IMR-90 (cell line): ENCODE data around the gene MAGEB16. TPM values are rescaled to one million over a fixed set of nuclear protein-coding genes. Genes with fewer than 3 reads are reported as not detected.

Experiments
- ATAC-seq: fragments of 200-7000 bp; cut with Tn5 transposase; 2 replicates; pipeline ENCODE4 v1.9.1; 2020; ENCODE audit warnings: low read depth, mild to moderate bottlenecking, moderate library complexity
- Bru-seq: library from RNA; stranded (reverse); fragments of 400-500 nt; gene quantifications from one replicate; lab custom pipeline; 2021; lab: Mats Ljungman, UMichigan
- BruChase-seq, 2 experiments: library from RNA; stranded (reverse); fragments of 400-500 nt; gene quantifications; one replicate each; lab custom pipeline; 2021; lab: Mats Ljungman, UMichigan
- BruUV-seq: library from RNA; stranded (reverse); fragments of 400-500 nt; replicated peaks from 2 replicates; lab custom pipeline; 2021; lab: Mats Ljungman, UMichigan
- CTCF ChIA-PET: fragments of 300-600 bp; formaldehyde crosslinking; extraction: SDS; loops from one replicate; lab custom pipeline; 2021; ENCODE audit warnings: antibody characterized with exemption; lab: Yijun Ruan, JAX
- POLR2A ChIA-PET: fragments of 300-600 bp; sonication (Branson Sonifier 250); formaldehyde crosslinking; loops from one replicate; lab custom pipeline; 2022; ENCODE audit warnings: antibody characterized with exemption; ENCODE audit not compliant: unreplicated experiment; lab: Charles Lee
- DNase-seq: peaks from one replicate; pipeline ENCODE4 v3.0.0; 2013
- H2AFZ ChIP-seq: replicated peaks from 2 replicates; pipeline ENCODE3; 2013; ENCODE audit warnings: low read length, mild to moderate bottlenecking; ENCODE audit not compliant: poor library complexity
- H2AK5ac ChIP-seq: 2 replicates; pipeline ENCODE4 v1.6.1; 2013; ENCODE audit warnings: low read depth, low read length, inconsistent platforms
- H2AK9ac ChIP-seq: replicated peaks from 2 replicates; pipeline ENCODE3; 2013; ENCODE audit warnings: mild to moderate bottlenecking, low read depth, low read length, moderate library complexity; ENCODE audit not compliant: poor library complexity
- H2BK120ac ChIP-seq: 2 replicates; pipeline ENCODE4 v1.6.1; 2013; ENCODE audit warnings: low read depth, low read length, inconsistent platforms
- H2BK15ac ChIP-seq: 3 replicates; pipeline ENCODE4 v1.6.1; 2013; ENCODE audit warnings: low read depth, low read length, inconsistent platforms
- H2BK20ac ChIP-seq: 2 replicates; pipeline ENCODE4 v1.6.1; 2013; ENCODE audit warnings: low read depth, mild to moderate bottlenecking, inconsistent platforms, low read length, moderate library complexity
- H2BK5ac ChIP-seq: 2 replicates; pipeline ENCODE4 v1.6.1; 2013; ENCODE audit warnings: mild to moderate bottlenecking, low read depth, low read length, inconsistent platforms; ENCODE audit not compliant: poor library complexity, severe bottlenecking
- H3K14ac ChIP-seq: replicated peaks from 2 replicates; pipeline ENCODE4 v1.6.1; 2013; ENCODE audit warnings: low read depth, low read length, inconsistent platforms
- H3K18ac ChIP-seq: 2 replicates; pipeline ENCODE4 v1.6.1; 2013; ENCODE audit warnings: low read depth, low read length, control low read depth
- H3K23ac ChIP-seq: 2 replicates; pipeline ENCODE4 v1.6.1; 2013; ENCODE audit warnings: low read depth, low read length, inconsistent platforms
- H3K27ac ChIP-seq: 2 replicates; pipeline ENCODE4 v1.5.1; 2013; ENCODE audit warnings: mild to moderate bottlenecking, control low read depth, low read length; ENCODE audit not compliant: insufficient read depth
- H3K27me3 ChIP-seq: 2 replicates; pipeline ENCODE4 v1.6.1; 2013; ENCODE audit warnings: low read length; ENCODE audit not compliant: control insufficient read depth, insufficient read depth
- H3K36me3 ChIP-seq: 2 replicates; pipeline ENCODE4 v1.6.1; 2013; ENCODE audit warnings: low read length, mixed read lengths; ENCODE audit not compliant: control insufficient read depth, insufficient read depth
- H3K4ac ChIP-seq: 2 replicates; pipeline ENCODE4 v1.6.1; 2013; ENCODE audit warnings: low read depth, low read length, inconsistent platforms
- H3K4me1 ChIP-seq: 2 replicates; pipeline ENCODE4 v1.6.1; 2013; ENCODE audit warnings: low read length, mixed read lengths; ENCODE audit not compliant: control insufficient read depth, insufficient read depth
- H3K4me2 ChIP-seq: 2 replicates; pipeline ENCODE4 v1.6.1; 2013; ENCODE audit warnings: low read depth, mild to moderate bottlenecking, control low read depth, low read length, moderate library complexity
- H3K4me3 ChIP-seq: 2 replicates; pipeline ENCODE4 v1.5.1; 2013; ENCODE audit warnings: low read depth, mild to moderate bottlenecking, control low read depth, low read length, moderate library complexity; ENCODE audit not compliant: insufficient read depth
- H3K56ac ChIP-seq: 2 replicates; pipeline ENCODE4 v1.6.1; 2013; ENCODE audit warnings: low read length, inconsistent platforms; ENCODE audit not compliant: insufficient read depth; ENCODE audit errors: extremely low read depth
- H3K79me1 ChIP-seq, 2 experiments: 2 replicates each; pipeline ENCODE4 v1.6.1; 2013; ENCODE audit warnings: low read length in 2 of 2, inconsistent platforms in 1 of 2, low read depth in 1 of 2
- H3K9ac ChIP-seq: 2 replicates; pipeline ENCODE4 v1.6.1; 2013; ENCODE audit warnings: low read depth, low read length, control low read depth
- H3K9me1 ChIP-seq: 2 replicates; pipeline ENCODE4 v1.6.1; 2013; ENCODE audit warnings: low read length, inconsistent platforms; ENCODE audit not compliant: insufficient read depth
- H3K9me3 ChIP-seq: 2 replicates; pipeline ENCODE4 v1.6.1; 2013; ENCODE audit warnings: low read length; ENCODE audit not compliant: control insufficient read depth, insufficient read depth
- H4K20me1 ChIP-seq: 2 replicates; pipeline ENCODE4 v1.6.1; 2013; ENCODE audit warnings: low read length, inconsistent platforms; ENCODE audit not compliant: insufficient read depth
- H4K5ac ChIP-seq: 2 replicates; pipeline ENCODE4 v1.6.1; 2013; ENCODE audit warnings: mild to moderate bottlenecking, low read depth, low read length, control low read depth
- H4K8ac ChIP-seq, 2 experiments: 2 replicates each; pipeline ENCODE4 v1.6.1; 2013; ENCODE audit warnings: low read depth in 2 of 2, low read length in 2 of 2, control low read depth in 1 of 2, inconsistent platforms in 1 of 2
- H4K91ac ChIP-seq: 2 replicates; pipeline ENCODE4 v1.6.1; 2013; ENCODE audit warnings: low read depth, low read length, inconsistent platforms; ENCODE audit not compliant: insufficient read depth
- BHLHE40 ChIP-seq: fragments of 150-350 bp; IDR thresholded peaks from 2 replicates; pipeline ENCODE4 v1.6.1; 2016; ENCODE audit warnings: mild to moderate bottlenecking, low read depth, low read length
- CEBPB ChIP-seq: IDR thresholded peaks from 2 replicates; pipeline ENCODE4 v1.6.1; 2012; ENCODE audit warnings: low read depth, low read length, improper control_type of control experiment
- FOS ChIP-seq: fragments of 150-350 bp; IDR thresholded peaks from 2 replicates; pipeline ENCODE4 v1.6.1; 2016; ENCODE audit warnings: low read depth, low read length
- MXI1 ChIP-seq: IDR thresholded peaks from 2 replicates; pipeline ENCODE4 v1.6.1; 2012; ENCODE audit warnings: low read depth, mild to moderate bottlenecking, low read length, moderate library complexity, borderline replicate concordance
- POLR2A ChIP-seq: IDR thresholded peaks from 2 replicates; pipeline ENCODE4 v1.6.1; 2012; ENCODE audit warnings: mild to moderate bottlenecking, low read depth, low read length
- RFX5 ChIP-seq: IDR thresholded peaks from 2 replicates; pipeline ENCODE4 v1.8.0; 2012; ENCODE audit warnings: low read depth, mild to moderate bottlenecking, low read length, moderate library complexity
- WGBS, 2 experiments: methylation state at CpG; one replicate each; pipeline versions ENCODE4 v1.1.5 to v1.1.7; 2013; ENCODE audit warnings: missing lambda C conversion rate in 2 of 2; ENCODE audit not compliant: insufficient read length in 1 of 2; ENCODE audit errors: extremely low coverage in 2 of 2; 5-methylcytosine and 5-hydroxymethylcytosine counted together
- dilution Hi-C: fragments of 300-500 bp; cut with HindIII; formaldehyde crosslinking; loops from one replicate; pipeline ENCODE4 v1.14.3; 2018; ENCODE audit warnings: low sequenced_read_pairs; ENCODE audit not compliant: unreplicated experiment
- in situ Hi-C: fragments of 300-500 bp; cut with MboI; formaldehyde crosslinking; loops from 3 replicates; pipeline ENCODE4 v1.14.3; 2019; ENCODE audit warnings: low sequenced_read_pairs, inconsistent platforms, mixed read lengths
- intact Hi-C: fragments of 100-400 bp; cut with micrococcal nuclease; formaldehyde crosslinking; loops from 2 replicates; pipeline ENCODE4 v1.10.0; 2022
- long read RNA-seq: library from polyadenylated mRNA; unstranded; transcript quantifications from one replicate; pipeline ENCODE4 v2.0.0, GENCODE V29; 2021; ENCODE audit not compliant: unreplicated experiment
- polyA plus RNA-seq, 3 experiments: library from polyadenylated mRNA; depleted of rRNA; stranded (reverse); fragments of >200 nt; gene quantifications; 2 replicates each; pipeline ENCODE4 v1.2.3, GENCODE V29; 2012; ENCODE audit warnings: low replicate concordance in 1 of 3
- total RNA-seq: library from RNA; depleted of rRNA; stranded (reverse); fragments of >200 nt; gene quantifications from 2 replicates; pipeline ENCODE4 v1.2.3, GENCODE V29; 2012; rRNA removed
- TF ChIP-seq, protein P1 (sequence below): fragments of 150-350 bp; IDR thresholded peaks from 2 replicates; pipeline ENCODE4 v1.6.1; 2016; ENCODE audit warnings: low read depth, mild to moderate bottlenecking, low read length, moderate library complexity, borderline replicate concordance

MAGEB16 gene
- not detected in 2 replicates for total RNA-seq
- polyA plus RNA-seq (2012; rRNA removed) = not detected in 2 replicates
- polyA plus RNA-seq (2012; cell fraction: cytosol; rRNA removed) = not detected in 2 replicates
- polyA plus RNA-seq (2012; cell fraction: nucleus; rRNA removed; ENCODE audit: low replicate concordance) = not detected in 2 replicates
- not detected for Bru-seq, nascent RNA
- BruChase-seq, experiment 1, labeled RNA remaining after a 6-hour chase = not detected
- BruChase-seq, experiment 2, labeled RNA remaining after a 2-hour chase = not detected
- long read RNA-seq = 0 reads

DNA sequence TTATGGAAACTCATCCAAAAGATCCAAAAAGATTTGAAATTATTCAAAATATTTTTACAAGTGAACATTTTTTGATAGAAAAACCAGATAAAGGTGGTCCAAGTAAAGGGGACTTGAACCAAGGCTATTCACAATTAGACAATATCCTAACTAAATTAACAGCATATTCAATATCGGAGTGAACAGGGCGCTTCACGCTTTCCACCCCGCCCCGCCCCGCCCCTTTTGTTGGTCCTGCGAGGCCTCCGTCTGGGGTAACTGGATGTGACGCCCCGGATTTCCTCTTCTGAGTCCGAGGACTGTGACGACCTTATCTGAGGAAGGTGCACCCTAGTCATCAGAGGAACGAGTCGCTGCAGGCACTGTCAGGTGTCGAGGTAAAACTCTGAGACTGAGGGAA lies at the start of gene MAGEB16:
Gene MAGEB16, plus strand, starts transcription at position 301 of the 400 bp plus-strand sequence. CDS start 3,855 bp downstream, outside the sequence.
- TF ChIP-seq RFX5 (no peak), CEBPB (no peak), POLR2A (no peak), MXI1 (no peak), FOS (no peak), BHLHE40 (no peak)
- TF ChIP-seq, protein P1, sequence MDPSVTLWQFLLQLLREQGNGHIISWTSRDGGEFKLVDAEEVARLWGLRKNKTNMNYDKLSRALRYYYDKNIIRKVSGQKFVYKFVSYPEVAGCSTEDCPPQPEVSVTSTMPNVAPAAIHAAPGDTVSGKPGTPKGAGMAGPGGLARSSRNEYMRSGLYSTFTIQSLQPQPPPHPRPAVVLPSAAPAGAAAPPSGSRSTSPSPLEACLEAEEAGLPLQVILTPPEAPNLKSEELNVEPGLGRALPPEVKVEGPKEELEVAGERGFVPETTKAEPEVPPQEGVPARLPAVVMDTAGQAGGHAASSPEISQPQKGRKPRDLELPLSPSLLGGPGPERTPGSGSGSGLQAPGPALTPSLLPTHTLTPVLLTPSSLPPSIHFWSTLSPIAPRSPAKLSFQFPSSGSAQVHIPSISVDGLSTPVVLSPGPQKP = no peak
- dilution Hi-C loops = no loop called here

More for the DNA sequence above, at the start of gene MAGEB16:
- in situ Hi-C loops (no loop called here), intact Hi-C loops (no loop called here)
- ATAC-seq (no peak), DNase-seq (no peak)
- Histone ChIP-seq H4K20me1 (no peaks in the 10 kb centered on the region), H3K4me1 (no peaks in the 10 kb centered on the region), H3K27ac (no peak within 1 kb of the TSS), H3K56ac (no peak within 1 kb of the TSS), H3K36me3 (no peaks in the 10 kb centered on the region), H3K4ac (no peak within 1 kb of the TSS), H3K18ac (no peak within 1 kb of the TSS), H3K9ac (no peak within 1 kb of the TSS), H4K8ac (no peak within 1 kb of the TSS), H2AFZ (no peak within 1 kb of the TSS), H3K9me1 (no peaks in the 10 kb centered on the region), H3K27me3 (no peaks in the 10 kb centered on the region), H3K9me3 (peaks cover 6% of the 10 kb centered on the region), H4K91ac (no peak within 1 kb of the TSS), H3K14ac (no peak within 1 kb of the TSS), H3K4me2 (no peak within 1 kb of the TSS), H2AK9ac (no peak within 1 kb of the TSS), H4K5ac (no peak within 1 kb of the TSS), H2BK15ac (no peak within 1 kb of the TSS), H2AK5ac (no peak within 1 kb of the TSS), H2BK120ac (no peak within 1 kb of the TSS), H2BK5ac (no peak within 1 kb of the TSS), H3K79me1 (no peaks in the 10 kb centered on the region), H2BK20ac (no peak within 1 kb of the TSS), H3K23ac (no peak within 1 kb of the TSS), H3K4me3 (no peak within 1 kb of the TSS)
- POLR2A ChIA-PET = no interaction called here
- CTCF ChIA-PET = no interaction called here
- BruUV-seq = no TSS peak
- 91% methylated on average over 6 of the region's 15 CpGs; no CpG with 5 or more reads in 1 of the 2 experiments for WGBS, 2 experiments
